22Rv1 (cell line): ENCODE data around the gene CFAP68.

Source experiments
- CTCF ChIP-seq: fragments of 450-650 bp; IDR thresholded peaks from 2 replicates; pipeline ENCODE4 v1.5.1; 2017; ENCODE audit warnings: mild to moderate bottlenecking
- ZFX ChIP-seq: fragments of 450-650 bp; IDR thresholded peaks from 2 replicates; pipeline ENCODE4 v1.6.1; 2017; ENCODE audit warnings: antibody characterized with exemption, borderline replicate concordance

- no peak for TF ChIP-seq CTCF
- TF ChIP-seq ZFX = no peak
Measured at GRCh38 chr11:111909378-111909777, 30.0 kb downstream of the CFAP68 start.
